Neural progenitor cell (in vitro differentiated cells): ENCODE measurements around the gene RIPOR1. TPM values are rescaled to one million over a fixed set of nuclear protein-coding genes. Genes with fewer than 3 reads are reported as not detected.

Experiments used
- DNase-seq: peaks from one replicate; pipeline ENCODE4 v3.0.0-alpha.2; 2016; ENCODE audit warnings: low spot score
- H2AFZ ChIP-seq: fragments of 200-600 bp; sonication (generic); replicated peaks from 2 replicates; pipeline ENCODE4 v1.6.1; 2016; ENCODE audit warnings: antibody characterized with exemption
- H3F3A ChIP-seq: fragments of 200-600 bp; sonication (generic); 2 replicates; pipeline ENCODE4 v1.6.1; 2016; ENCODE audit warnings: antibody characterized with exemption, low read depth
- H3K27ac ChIP-seq: fragments of 200-600 bp; sonication (generic); 2 replicates; pipeline ENCODE4 v1.5.1; 2016; ENCODE audit warnings: mild to moderate bottlenecking
- H3K27me3 ChIP-seq: fragments of 200-600 bp; sonication (generic); 2 replicates; pipeline ENCODE4 v1.6.1; 2016; ENCODE audit warnings: mild to moderate bottlenecking, moderate library complexity
- H3K36me3 ChIP-seq: fragments of 200-600 bp; sonication (generic); 2 replicates; pipeline ENCODE4 v1.5.1; 2016
- H3K4me1 ChIP-seq: fragments of 200-600 bp; sonication (generic); 2 replicates; pipeline ENCODE4 v1.6.1; 2016; ENCODE audit warnings: mixed run types
- H3K4me2 ChIP-seq: fragments of 200-600 bp; sonication (generic); 2 replicates; pipeline ENCODE4 v1.6.1; 2016
- H3K4me3 ChIP-seq: fragments of 200-600 bp; sonication (generic); 2 replicates; pipeline ENCODE4 v1.5.1; 2016
- H3K79me2 ChIP-seq: fragments of 200-600 bp; sonication (generic); 2 replicates; pipeline ENCODE4 v1.6.1; 2016; ENCODE audit warnings: low read depth
- H3K9ac ChIP-seq: fragments of 200-600 bp; sonication (generic); 2 replicates; pipeline ENCODE4 v1.6.1; 2016
- H3K9me3 ChIP-seq: fragments of 200-600 bp; sonication (generic); 2 replicates; pipeline ENCODE4 v1.5.1; 2016; ENCODE audit warnings: low read depth
- H4K20me1 ChIP-seq: fragments of 200-600 bp; sonication (generic); 2 replicates; pipeline ENCODE4 v1.6.1; 2016; ENCODE audit warnings: low read depth
- H3K27ac Mint-ChIP-seq: 3 replicates; pipeline ENCODE4 v1.8.0; 2021; ENCODE audit warnings: mixed read lengths
- H3K27me3 Mint-ChIP-seq: 2 replicates; pipeline ENCODE4 v1.8.0; 2022; ENCODE audit warnings: low read depth, mild to moderate bottlenecking, inconsistent platforms, moderate library complexity, mixed read lengths; ENCODE audit not compliant: insufficient read depth
- H3K36me3 Mint-ChIP-seq: 3 replicates; pipeline ENCODE4 v1.8.0; 2021; ENCODE audit warnings: mixed read lengths
- H3K4me1 Mint-ChIP-seq: 3 replicates; pipeline ENCODE4 v1.8.0; 2021; ENCODE audit warnings: mixed read lengths
- H3K4me3 Mint-ChIP-seq: 3 replicates; pipeline ENCODE4 v1.8.0; 2021; ENCODE audit warnings: mild to moderate bottlenecking, moderate library complexity, mixed read lengths
- H3K9me3 Mint-ChIP-seq: 3 replicates; pipeline ENCODE4 v1.8.0; 2020; ENCODE audit warnings: mixed read lengths
- EZH2 ChIP-seq: fragments of 200-600 bp; sonication (generic); IDR thresholded peaks from 2 replicates; pipeline ENCODE4 v1.6.1; 2017; ENCODE audit warnings: antibody characterized with exemption, mild to moderate bottlenecking, moderate library complexity
- EZH2phosphoT487 ChIP-seq: fragments of 200-600 bp; sonication (generic); IDR thresholded peaks from 2 replicates; pipeline ENCODE4 v1.6.1; 2017; ENCODE audit warnings: antibody characterized with exemption
- total RNA-seq: library from RNA; depleted of rRNA; stranded (reverse); fragments of >200 nt; gene quantifications from 2 replicates; pipeline ENCODE4 v1.2.3, GENCODE V29; 2015; ENCODE audit warnings: low replicate concordance
- TF ChIP-seq, protein P1 (sequence below): fragments of 200-600 bp; sonication (generic); IDR thresholded peaks from 2 replicates; pipeline ENCODE4 v1.5.1; 2017; ENCODE audit warnings: antibody characterized with exemption, mild to moderate bottlenecking

The RIPOR1 gene
- total RNA-seq, 1 donor from 2014 or later = 13.5 TPM

DNA sequence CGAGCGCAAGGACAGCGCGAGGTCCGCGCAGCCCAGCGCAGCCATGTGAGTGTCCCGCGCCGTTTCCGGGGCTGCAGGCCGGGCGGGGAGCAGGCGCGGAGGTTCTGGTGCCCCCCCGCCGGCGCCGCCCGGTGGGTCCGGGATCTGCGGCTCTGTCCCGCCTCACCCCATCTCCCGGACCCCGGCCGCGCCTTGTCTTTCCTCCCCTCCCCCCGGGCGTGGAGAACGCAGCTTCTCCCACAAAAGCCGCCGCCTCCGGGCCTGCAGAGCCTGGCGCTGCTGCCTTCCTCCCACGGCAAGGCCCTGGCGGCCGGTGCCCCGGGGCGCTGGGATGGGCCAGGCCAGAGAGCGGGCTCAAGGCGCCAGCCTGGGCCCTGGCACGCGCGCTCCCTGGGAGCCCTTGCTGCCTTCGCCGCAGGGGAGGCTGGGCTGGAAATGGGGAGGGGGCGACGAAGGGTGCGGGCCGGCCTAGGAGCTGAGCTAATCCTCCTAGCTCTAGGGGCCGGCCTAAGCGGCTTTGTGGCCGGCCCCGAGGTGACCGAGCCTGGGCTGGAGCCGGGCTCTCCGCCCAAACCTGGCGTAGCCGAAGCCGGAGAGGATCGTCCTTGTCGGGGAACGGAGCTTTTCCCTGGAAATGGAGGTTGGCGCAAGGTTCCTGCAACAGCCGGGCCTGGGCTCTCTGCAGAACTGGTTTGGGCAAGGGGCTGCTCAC lies 397 bp downstream of the RIPOR1 start:
- peaks cover 18% of the 10 kb centered on the region for H3K27me3 Mint-ChIP-seq
- H3K4me2 ChIP-seq = peak overlapping the region; percentile 96
- no peaks in the 10 kb centered on the region for H3K36me3 ChIP-seq
- peaks cover 15% of the 10 kb centered on the region for H3K4me1 ChIP-seq
- peak overlapping the region; percentile 43 for H3K9ac ChIP-seq
- peak; percentile 80 for DNase-seq
- H3K27ac Mint-ChIP-seq = no peak overlapping the region
- H3K9me3 ChIP-seq = no peaks in the 10 kb centered on the region
- H3K27ac ChIP-seq = no peak overlapping the region
- peaks cover 40% of the 10 kb centered on the region for H4K20me1 ChIP-seq
- peak overlapping the region; percentile 83 for H2AFZ ChIP-seq
- peaks cover 98% of the 10 kb centered on the region for H3K27me3 ChIP-seq
- peak overlapping the region; percentile 92 for H3K4me3 Mint-ChIP-seq
- H3K4me1 Mint-ChIP-seq = peaks cover 10% of the 10 kb centered on the region
- no peaks in the 10 kb centered on the region for H3K79me2 ChIP-seq
- peaks cover 31% of the 10 kb centered on the region for H3F3A ChIP-seq
- H3K36me3 Mint-ChIP-seq = no peaks in the 10 kb centered on the region
- no peaks in the 10 kb centered on the region for H3K9me3 Mint-ChIP-seq
- no peak for TF ChIP-seq EZH2
- TF ChIP-seq, protein P1, sequence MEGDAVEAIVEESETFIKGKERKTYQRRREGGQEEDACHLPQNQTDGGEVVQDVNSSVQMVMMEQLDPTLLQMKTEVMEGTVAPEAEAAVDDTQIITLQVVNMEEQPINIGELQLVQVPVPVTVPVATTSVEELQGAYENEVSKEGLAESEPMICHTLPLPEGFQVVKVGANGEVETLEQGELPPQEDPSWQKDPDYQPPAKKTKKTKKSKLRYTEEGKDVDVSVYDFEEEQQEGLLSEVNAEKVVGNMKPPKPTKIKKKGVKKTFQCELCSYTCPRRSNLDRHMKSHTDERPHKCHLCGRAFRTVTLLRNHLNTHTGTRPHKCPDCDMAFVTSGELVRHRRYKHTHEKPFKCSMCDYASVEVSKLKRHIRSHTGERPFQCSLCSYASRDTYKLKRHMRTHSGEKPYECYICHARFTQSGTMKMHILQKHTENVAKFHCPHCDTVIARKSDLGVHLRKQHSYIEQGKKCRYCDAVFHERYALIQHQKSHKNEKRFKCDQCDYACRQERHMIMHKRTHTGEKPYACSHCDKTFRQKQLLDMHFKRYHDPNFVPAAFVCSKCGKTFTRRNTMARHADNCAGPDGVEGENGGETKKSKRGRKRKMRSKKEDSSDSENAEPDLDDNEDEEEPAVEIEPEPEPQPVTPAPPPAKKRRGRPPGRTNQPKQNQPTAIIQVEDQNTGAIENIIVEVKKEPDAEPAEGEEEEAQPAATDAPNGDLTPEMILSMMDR = no peak
- peak; percentile 64 for TF ChIP-seq EZH2phosphoT487
- peak overlapping the region; percentile 92 for H3K4me3 ChIP-seq

DNA sequence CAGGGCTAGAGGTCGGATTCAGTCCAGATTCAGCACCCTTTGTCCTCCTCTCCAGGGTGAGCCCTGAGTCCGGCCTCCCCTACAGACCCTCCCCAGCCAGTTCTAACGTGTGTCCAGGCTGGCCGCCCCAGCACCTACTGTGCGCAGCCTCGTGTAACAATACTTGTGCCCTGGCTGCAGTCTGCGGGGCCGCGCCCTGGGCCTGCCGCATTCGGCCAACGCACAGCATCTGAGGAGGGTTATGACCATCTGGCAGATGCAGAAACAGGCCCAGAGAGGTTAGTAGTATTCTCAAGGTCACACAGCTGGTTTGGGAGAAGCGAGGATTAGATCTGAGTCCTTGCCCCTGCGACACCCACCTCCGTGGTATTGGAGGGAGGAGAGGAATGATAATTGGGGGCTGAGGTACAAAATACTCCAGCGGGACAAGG lies 968 bp downstream of the RIPOR1 start:
- Histone ChIP-seq H3K9me3 (no peaks in the 10 kb centered on the region), H3K4me3 (peak overlapping the region; percentile 92), H3K27me3 (peaks cover 98% of the 10 kb centered on the region), H4K20me1 (peaks cover 46% of the 10 kb centered on the region), H3K4me1 (peaks cover 15% of the 10 kb centered on the region), H3K4me2 (peak overlapping the region; percentile 96), H3K36me3 (no peaks in the 10 kb centered on the region), H3F3A (peaks cover 31% of the 10 kb centered on the region), H3K27ac (no peak overlapping the region), H3K79me2 (no peaks in the 10 kb centered on the region), H3K9ac (peak overlapping the region; percentile 43), H2AFZ (peak overlapping the region; percentile 83)
- Mint-ChIP-seq H3K4me1 (peaks cover 10% of the 10 kb centered on the region), H3K4me3 (peak overlapping the region; percentile 92), H3K27ac (peak overlapping the region; percentile 53), H3K36me3 (no peaks in the 10 kb centered on the region), H3K27me3 (peaks cover 17% of the 10 kb centered on the region), H3K9me3 (no peaks in the 10 kb centered on the region)
- TF ChIP-seq EZH2phosphoT487 (no peak), EZH2 (no peak)
- TF ChIP-seq, protein P1 = no peak
- DNase-seq = peak; percentile 51

DNA sequence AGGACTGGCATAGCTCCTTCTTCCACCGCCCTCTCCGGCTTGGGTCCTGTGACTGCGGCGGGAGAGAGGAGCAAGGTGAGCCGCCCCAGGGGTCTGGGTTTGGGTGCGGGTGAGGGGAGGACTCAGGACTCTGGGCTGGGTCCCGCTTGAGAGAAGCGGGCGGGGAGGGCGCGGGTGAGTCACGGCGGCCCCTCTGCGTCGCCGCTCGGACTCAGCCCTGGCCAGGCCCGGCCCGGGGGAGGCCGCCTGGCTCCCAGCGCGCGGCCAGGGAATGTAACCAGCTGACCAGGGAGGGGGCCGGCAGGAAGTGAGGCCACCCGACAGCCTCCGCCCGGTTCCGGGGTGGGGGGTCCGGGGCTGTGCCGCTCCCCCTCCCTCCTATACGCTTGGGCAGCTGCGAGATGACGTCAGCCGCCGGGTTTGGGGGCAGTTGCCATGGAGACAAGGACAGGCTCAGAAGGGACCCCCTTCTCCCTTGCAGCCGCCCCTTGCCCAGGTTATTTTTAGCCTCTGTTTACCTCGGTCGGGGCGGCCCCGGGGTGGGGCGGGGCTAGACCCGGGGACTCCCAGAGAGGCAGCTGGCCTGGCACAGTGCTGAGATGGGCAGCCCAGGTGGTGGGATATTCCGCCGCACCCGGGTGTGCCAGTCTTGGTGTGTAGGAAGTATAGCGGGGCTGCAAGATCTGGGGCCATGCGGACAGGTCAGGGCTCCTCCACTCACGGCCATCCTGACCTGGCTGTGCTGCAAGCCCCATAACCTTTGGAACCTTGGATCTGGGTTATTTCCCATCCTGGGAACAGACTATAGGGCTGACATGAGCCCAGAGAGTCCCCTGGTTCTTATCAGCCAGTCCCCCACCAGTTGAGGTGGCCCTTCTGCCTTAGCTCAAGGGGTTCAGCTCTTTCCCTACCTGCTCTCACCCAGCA lies 1.6 kb downstream of the RIPOR1 start:
- Histone ChIP-seq H3K36me3 (no peaks in the 10 kb centered on the region), H3K9ac (no peak overlapping the region), H3K9me3 (no peaks in the 10 kb centered on the region), H3K4me3 (peak overlapping the region; percentile 92), H2AFZ (no peak overlapping the region), H3K4me2 (peak overlapping the region; percentile 96), H3K79me2 (no peaks in the 10 kb centered on the region), H3K27ac (no peak overlapping the region), H3K27me3 (peaks cover 98% of the 10 kb centered on the region), H4K20me1 (peaks cover 52% of the 10 kb centered on the region), H3F3A (peaks cover 31% of the 10 kb centered on the region), H3K4me1 (peaks cover 15% of the 10 kb centered on the region)
- Mint-ChIP-seq H3K4me1 (peaks cover 10% of the 10 kb centered on the region), H3K4me3 (peak overlapping the region; percentile 92), H3K9me3 (no peaks in the 10 kb centered on the region), H3K27ac (no peak overlapping the region), H3K27me3 (peaks cover 15% of the 10 kb centered on the region), H3K36me3 (no peaks in the 10 kb centered on the region)
- peak; percentile 59 for DNase-seq
- TF ChIP-seq, protein P1 = no peak
- TF ChIP-seq EZH2 = peak; percentile 62
- TF ChIP-seq EZH2phosphoT487 = no peak
